HL-60 (cell line): Measurements from ENCODE around the gene OBP2A.

Source experiments
- POLR2AphosphoS5 ChIP-seq: IDR thresholded peaks from 2 replicates; pipeline ENCODE4 v1.6.1; 2012; ENCODE audit warnings: low read depth
- REST ChIP-seq: IDR thresholded peaks from 2 replicates; pipeline ENCODE4 v1.6.1; 2012; ENCODE audit warnings: low read depth; ENCODE audit not compliant: insufficient replicate concordance
- SPI1 ChIP-seq: IDR thresholded peaks from 2 replicates; pipeline ENCODE4 v1.6.1; 2012; ENCODE audit warnings: low read depth, mild to moderate bottlenecking, borderline replicate concordance

GRCh38 chr9:135509458-135509857, 36.5 kb upstream of the OBP2A start:
- TF ChIP-seq REST, result no peak
- no peak for TF ChIP-seq POLR2AphosphoS5
- no peak for TF ChIP-seq SPI1
